Measurements from ENCODE around the gene ALDH1A1. TPM values are rescaled to one million over a fixed set of nuclear protein-coding genes. Genes with fewer than 3 reads are reported as not detected.

Gene ALDH1A1
- total and polyA plus RNA-seq, 11 donors = 2.2 to 37.5 (median 12.6) TPM

DNA sequence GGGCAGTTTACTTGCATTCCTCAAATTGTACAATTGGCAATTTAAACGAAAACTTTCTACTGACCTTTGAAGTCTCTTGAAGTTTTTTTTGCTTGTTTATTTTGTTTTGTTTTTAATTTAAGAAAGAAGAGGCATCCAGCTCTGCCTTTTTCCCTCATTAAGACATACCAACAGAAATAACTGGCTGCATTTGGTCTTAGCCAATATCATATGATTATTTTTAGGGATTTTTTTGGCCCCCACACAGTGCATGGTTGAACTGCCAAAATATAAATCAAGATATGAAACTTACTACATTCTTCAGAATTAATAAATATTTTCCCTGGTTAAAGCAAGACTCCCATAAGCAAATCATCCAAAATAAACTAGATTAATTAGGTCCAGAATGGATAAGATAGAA lies 79.4 kb downstream of the ALDH1A1 start:
- WGBS, 4 donors = 59 to 68% (median 66%) methylated on average over 1 of the region's 1 CpG
- no peak for TF ChIP-seq POLR2A (IDR thresholded peaks at IDR 0.05)
- TF ChIP-seq, protein P1, sequence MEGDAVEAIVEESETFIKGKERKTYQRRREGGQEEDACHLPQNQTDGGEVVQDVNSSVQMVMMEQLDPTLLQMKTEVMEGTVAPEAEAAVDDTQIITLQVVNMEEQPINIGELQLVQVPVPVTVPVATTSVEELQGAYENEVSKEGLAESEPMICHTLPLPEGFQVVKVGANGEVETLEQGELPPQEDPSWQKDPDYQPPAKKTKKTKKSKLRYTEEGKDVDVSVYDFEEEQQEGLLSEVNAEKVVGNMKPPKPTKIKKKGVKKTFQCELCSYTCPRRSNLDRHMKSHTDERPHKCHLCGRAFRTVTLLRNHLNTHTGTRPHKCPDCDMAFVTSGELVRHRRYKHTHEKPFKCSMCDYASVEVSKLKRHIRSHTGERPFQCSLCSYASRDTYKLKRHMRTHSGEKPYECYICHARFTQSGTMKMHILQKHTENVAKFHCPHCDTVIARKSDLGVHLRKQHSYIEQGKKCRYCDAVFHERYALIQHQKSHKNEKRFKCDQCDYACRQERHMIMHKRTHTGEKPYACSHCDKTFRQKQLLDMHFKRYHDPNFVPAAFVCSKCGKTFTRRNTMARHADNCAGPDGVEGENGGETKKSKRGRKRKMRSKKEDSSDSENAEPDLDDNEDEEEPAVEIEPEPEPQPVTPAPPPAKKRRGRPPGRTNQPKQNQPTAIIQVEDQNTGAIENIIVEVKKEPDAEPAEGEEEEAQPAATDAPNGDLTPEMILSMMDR (IDR thresholded peaks at IDR 0.05) = no peak
- peaks cover 0 to 2% (median 0%) of the 10 kb centered on the region in 12 donors for H3K9me3 ChIP-seq
- no peak overlapping the region for H3K4me3 ChIP-seq
- H3K4me1 ChIP-seq = peaks cover 0 to 20% (median 3%) of the 10 kb centered on the region in 12 donors
- ATAC-seq (no peak), DNase-seq (no peak)
- H3K27me3 ChIP-seq = no peaks in the 10 kb centered on the region
- no peak overlapping the region for H3K27ac ChIP-seq
- intact Hi-C loops (cut with DNase I) = loop anchor here (2.0 to 10.0 kb wide), 4 partner anchors 149 to 311 kb away; no protein-coding TSS in a partner anchor
- no peaks in the 10 kb centered on the region for H3K36me3 ChIP-seq

DNA sequence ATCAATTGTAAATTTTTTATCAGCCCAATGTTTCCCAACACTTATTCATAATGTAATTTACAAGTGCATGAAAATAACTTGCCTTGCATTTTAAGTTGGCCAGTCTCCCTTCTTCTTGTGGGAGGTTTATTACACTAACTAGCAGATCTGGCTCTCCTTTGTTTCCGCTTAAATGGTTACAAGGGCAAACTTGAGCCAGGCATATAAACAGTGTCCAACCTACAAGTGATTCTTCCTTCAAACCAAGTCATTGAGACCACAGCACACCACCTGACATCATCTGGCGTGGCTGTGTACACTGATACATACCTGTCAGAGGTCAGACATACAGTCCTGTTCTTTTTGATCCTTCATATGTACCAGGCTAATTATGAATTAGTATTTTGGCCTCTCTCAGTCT lies 80.1 kb downstream of the ALDH1A1 start:
- DNase-seq (no peak), ATAC-seq (no peak)
- no peaks in the 10 kb centered on the region for H3K36me3 ChIP-seq
- peaks cover 0 to 20% (median 3%) of the 10 kb centered on the region in 12 donors for H3K4me1 ChIP-seq
- intact Hi-C loops (cut with DNase I) = loop anchor here (1.0 to 10.0 kb wide), 5 partner anchors 150 to 312 kb away; no protein-coding TSS in a partner anchor
- H3K27me3 ChIP-seq = no peaks in the 10 kb centered on the region
- H3K4me3 ChIP-seq = no peak overlapping the region
- no peak for TF ChIP-seq POLR2A (IDR thresholded peaks at IDR 0.05)
- TF ChIP-seq, protein P1 (IDR thresholded peaks at IDR 0.05) = no peak
- no peaks in the 10 kb centered on the region for H3K9me3 ChIP-seq
- WGBS, 4 donors = 83 to 94% (median 91%) methylated on average over 2 of the region's 2 CpGs
- H3K27ac ChIP-seq = no peak overlapping the region

DNA sequence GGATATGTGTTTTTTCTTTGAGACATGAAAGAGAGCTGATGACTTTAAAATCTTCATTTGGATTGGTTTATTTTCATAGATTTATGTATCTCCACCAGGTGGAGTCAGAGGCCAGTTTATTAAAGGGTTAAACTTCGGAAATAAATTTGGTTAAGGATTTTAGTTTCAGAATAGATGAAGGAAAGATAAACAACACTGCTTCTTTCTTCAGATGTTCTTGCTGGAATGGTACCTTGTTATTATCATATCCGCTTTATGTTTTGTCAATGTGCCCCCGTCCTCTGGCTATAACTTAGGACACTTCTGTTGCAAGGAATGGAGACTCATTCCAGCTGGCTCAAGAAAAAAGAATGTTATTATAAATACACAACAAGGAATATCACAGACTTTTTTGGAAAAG lies 81.2 kb downstream of the ALDH1A1 start:
- Histone ChIP-seq H3K36me3 (no peaks in the 10 kb centered on the region), H3K4me1 (peaks cover 0 to 20% (median 3%) of the 10 kb centered on the region in 12 donors), H3K27me3 (no peaks in the 10 kb centered on the region), H3K27ac (no peak overlapping the region), H3K9me3 (peaks cover 0 to 5% (median 0%) of the 10 kb centered on the region in 12 donors), H3K4me3 (peak overlapping the region in 5 of 12 donors; percentile 4 to 34 (median 25))
- intact Hi-C loops (cut with DNase I) = loop anchor here (1.0 to 10.0 kb wide), 6 partner anchors 151 to 313 kb away; no protein-coding TSS in a partner anchor
- ATAC-seq (no peak), DNase-seq (no peak)
- WGBS, 4 donors = 45 to 56% (median 51%) methylated on average over 3 of the region's 3 CpGs
- TF ChIP-seq, protein P1 (IDR thresholded peaks at IDR 0.05) = peak; percentile 14 to 61 (median 48)
- TF ChIP-seq POLR2A (IDR thresholded peaks at IDR 0.05) = no peak

DNA sequence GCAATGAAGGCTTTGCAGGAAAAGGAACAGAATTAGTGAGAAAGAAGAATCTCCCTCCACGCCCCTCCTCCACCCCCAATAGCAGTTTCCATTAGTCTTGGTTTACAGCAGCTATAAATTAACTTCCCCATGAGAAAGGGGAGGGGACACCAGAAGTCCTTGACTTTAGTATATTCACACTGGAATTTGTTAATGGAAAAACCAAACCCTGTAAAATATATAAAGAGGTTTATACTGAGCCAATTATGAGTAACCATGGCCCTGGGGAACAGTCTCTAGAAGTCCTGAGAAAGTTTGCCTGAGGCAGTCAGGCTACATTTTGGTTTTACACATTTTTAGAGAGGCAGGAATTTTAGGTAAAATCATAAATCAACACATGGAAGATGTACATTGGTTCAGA lies 88.5 kb downstream of the ALDH1A1 start:
- H3K36me3 ChIP-seq = no peaks in the 10 kb centered on the region
- TF ChIP-seq POLR2A (IDR thresholded peaks at IDR 0.05) = no peak
- TF ChIP-seq, protein P1 (IDR thresholded peaks at IDR 0.05) = no peak
- ATAC-seq = no peak
- 82 to 98% (median 90%) methylated on average over 1 of the region's 1 CpG for WGBS, 4 donors
- no peak overlapping the region for H3K27ac ChIP-seq
- H3K4me3 ChIP-seq = no peak overlapping the region
- no peak for DNase-seq
- intact Hi-C loops (cut with DNase I) = loop anchor here in 1 of 10 donors (10.0 kb wide), 1 partner anchor 90 kb away; the partner anchor contains the start of gene ALDH1A1
- H3K9me3 ChIP-seq = peaks cover 0 to 6% (median 0%) of the 10 kb centered on the region in 12 donors
- peaks cover 0 to 4% (median 0%) of the 10 kb centered on the region in 12 donors for H3K4me1 ChIP-seq
- no peaks in the 10 kb centered on the region for H3K27me3 ChIP-seq
